HUES48 (cell line): ENCODE results near the gene RUNX3.

Experiments used
- H3K27ac ChIP-seq: one replicate; pipeline ENCODE4 v1.7.0; 2013; ENCODE audit warnings: low read depth, low read length, inconsistent platforms
- H3K27me3 ChIP-seq: 2 replicates; pipeline ENCODE4 v1.6.1; 2013; ENCODE audit warnings: mild to moderate bottlenecking, low read length; ENCODE audit not compliant: control insufficient read depth, insufficient read depth
- H3K36me3 ChIP-seq: 2 replicates; pipeline ENCODE4 v1.6.1; 2013; ENCODE audit warnings: low read length; ENCODE audit not compliant: control insufficient read depth, insufficient read depth
- H3K4me1 ChIP-seq: 2 replicates; pipeline ENCODE4 v1.6.1; 2013; ENCODE audit warnings: mild to moderate bottlenecking, low read length; ENCODE audit not compliant: control insufficient read depth, insufficient read depth
- H3K4me3 ChIP-seq: 2 replicates; pipeline ENCODE4 v1.5.1; 2013; ENCODE audit warnings: mild to moderate bottlenecking, low read depth, low read length
- H3K9ac ChIP-seq: 2 replicates; pipeline ENCODE4 v1.6.1; 2013; ENCODE audit warnings: mild to moderate bottlenecking, low read depth, low read length, moderate library complexity
- H3K9me3 ChIP-seq: 2 replicates; pipeline ENCODE4 v1.6.1; 2013; ENCODE audit warnings: low read length; ENCODE audit not compliant: control insufficient read depth, insufficient read depth

Gene RUNX3

GRCh38 chr1:24870551-24871195 is 59.4 kb downstream of the RUNX3 start:
- Histone ChIP-seq H3K9me3 (no peaks in the 10 kb centered on the region), H3K27ac (no peak overlapping the region), H3K9ac (no peak overlapping the region), H3K4me3 (no peak overlapping the region), H3K27me3 (no peaks in the 10 kb centered on the region), H3K4me1 (peaks cover 8% of the 10 kb centered on the region; the same call in 1 of the 2 replicates), H3K36me3 (no peaks in the 10 kb centered on the region)

DNA sequence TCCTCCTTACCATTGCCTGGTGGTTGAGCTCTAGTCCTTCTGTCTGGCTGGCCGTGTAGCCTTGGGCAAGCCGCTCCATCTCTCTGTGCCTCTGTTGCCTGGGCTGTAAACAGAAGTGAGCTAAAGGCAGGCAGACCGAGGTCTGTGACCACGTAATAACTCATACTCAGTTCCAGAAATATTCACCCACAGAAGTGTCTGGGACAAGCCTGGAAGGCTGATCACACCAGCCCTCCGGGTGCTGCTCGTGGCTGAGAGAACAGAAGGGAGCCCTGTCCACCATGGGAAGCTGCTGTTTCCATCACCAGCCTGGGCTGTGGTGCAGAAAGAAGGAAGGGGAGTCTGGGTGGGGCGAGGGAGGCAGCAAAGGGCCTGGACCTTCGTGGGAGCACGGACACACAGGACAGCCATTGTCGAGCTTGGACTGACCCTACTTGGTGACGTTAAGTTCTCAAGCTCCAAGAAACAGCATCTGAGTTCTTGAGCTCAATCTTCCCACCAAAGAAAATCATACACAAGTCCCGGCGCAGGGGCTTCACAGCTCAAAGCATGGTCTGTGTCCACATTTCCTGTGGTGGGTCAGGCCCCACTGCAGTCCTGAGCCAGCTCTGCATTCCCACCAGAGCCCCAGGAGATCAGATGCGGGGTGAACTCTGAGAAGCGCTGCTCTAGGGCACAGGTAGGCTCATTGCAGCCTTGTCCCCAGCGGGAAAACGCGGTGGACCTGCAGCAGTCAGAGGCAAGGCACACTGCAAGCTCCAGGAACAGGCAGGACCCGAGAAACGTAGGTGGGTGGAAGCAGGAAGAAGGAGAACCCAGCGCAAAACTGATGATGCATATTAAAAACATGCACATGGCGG is 61.8 kb downstream of the RUNX3 start:
- Histone ChIP-seq H3K27me3 (no peaks in the 10 kb centered on the region), H3K4me1 (peaks cover 6% of the 10 kb centered on the region; the same call in 1 of the 2 replicates), H3K9ac (no peak overlapping the region), H3K27ac (no peak overlapping the region), H3K9me3 (no peaks in the 10 kb centered on the region), H3K36me3 (no peaks in the 10 kb centered on the region), H3K4me3 (no peak overlapping the region)

GRCh38 chr1:24867084-24867870 is 62.8 kb downstream of the RUNX3 start:
- Histone ChIP-seq H3K27me3 (no peaks in the 10 kb centered on the region), H3K9me3 (no peaks in the 10 kb centered on the region), H3K9ac (no peak overlapping the region), H3K4me1 (peaks cover 10% of the 10 kb centered on the region; the same call in 1 of the 2 replicates), H3K27ac (no peak overlapping the region), H3K4me3 (no peak overlapping the region), H3K36me3 (no peaks in the 10 kb centered on the region)

DNA sequence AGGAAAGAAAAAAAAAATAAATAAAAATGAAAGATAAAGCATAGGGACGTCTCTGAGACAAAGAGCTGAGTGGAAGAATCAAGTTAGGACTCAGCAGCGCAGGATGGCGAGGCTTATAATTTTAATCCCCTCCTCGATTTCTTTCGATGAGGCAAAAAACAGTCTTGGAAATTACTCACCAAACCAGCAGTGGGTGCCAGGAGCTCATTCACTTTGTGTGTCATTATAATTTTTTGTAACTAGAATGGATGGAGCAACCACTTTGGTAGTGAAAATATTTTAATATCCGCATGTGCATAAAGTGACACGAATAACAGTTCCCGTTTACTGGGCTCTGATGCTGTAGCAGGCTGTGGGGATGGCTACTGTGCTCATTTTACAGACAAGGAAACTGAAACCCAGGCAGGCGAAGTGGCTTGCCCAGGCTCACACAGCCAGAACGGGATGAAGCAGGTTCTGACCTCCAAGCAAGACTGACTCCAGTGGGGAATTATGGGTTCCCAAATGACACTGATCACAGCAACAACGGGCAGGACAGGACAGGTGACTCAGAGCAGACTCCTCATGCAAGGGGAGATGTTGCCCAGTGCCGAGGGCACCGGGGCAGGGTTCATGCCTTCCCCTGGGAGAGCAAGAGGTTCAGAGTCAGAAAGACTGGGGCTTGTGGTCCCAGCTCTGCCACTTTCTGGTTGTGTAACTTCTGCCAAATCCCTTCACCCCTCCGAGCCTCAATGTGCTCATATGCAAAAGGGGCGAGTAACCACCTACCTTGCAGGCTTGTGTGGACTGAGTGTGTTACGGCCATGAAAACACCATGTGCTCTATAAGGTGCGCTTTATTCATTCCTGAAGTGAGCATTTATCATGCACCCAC is 63.6 kb downstream of the RUNX3 start:
- Histone ChIP-seq H3K4me3 (no peak overlapping the region), H3K27ac (no peak overlapping the region), H3K9me3 (no peaks in the 10 kb centered on the region), H3K9ac (no peak overlapping the region), H3K27me3 (no peaks in the 10 kb centered on the region), H3K4me1 (peaks cover 14% of the 10 kb centered on the region; the same call in 1 of the 2 replicates), H3K36me3 (no peaks in the 10 kb centered on the region)

DNA sequence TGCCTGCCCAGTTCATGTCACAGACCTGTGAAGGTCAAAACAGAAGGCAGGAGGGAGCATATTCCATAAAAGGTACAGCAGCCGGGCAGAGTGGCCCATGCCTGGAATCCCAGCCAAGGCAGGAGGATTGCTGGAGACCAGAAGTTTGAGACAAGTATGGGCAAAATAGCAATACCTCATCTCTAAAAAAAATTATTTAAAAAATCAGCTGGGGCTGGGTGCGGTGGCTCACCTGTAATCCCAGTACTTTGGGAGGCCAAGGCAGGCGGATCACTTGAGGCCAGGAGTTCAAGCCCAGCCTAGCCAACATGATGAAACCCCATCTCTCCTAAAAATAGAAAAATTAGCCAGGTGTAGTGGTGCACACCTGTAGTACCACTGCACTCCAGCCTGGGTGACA is 64.5 kb downstream of the RUNX3 start:
- no peak overlapping the region for H3K27ac ChIP-seq
- H3K4me3 ChIP-seq, result no peak overlapping the region
- H3K9me3 ChIP-seq, result no peaks in the 10 kb centered on the region

GRCh38 chr1:24865168-24865567 is 64.9 kb downstream of the RUNX3 start:
- Histone ChIP-seq H3K9me3 (no peaks in the 10 kb centered on the region), H3K4me1 (peaks cover 14% of the 10 kb centered on the region; the same call in 1 of the 2 replicates), H3K27me3 (no peaks in the 10 kb centered on the region), H3K4me3 (no peak overlapping the region), H3K36me3 (no peaks in the 10 kb centered on the region), H3K27ac (no peak overlapping the region), H3K9ac (no peak overlapping the region)

More for the DNA sequence above, 64.5 kb downstream of the RUNX3 start:
- no peaks in the 10 kb centered on the region for H3K27me3 ChIP-seq
- H3K9ac ChIP-seq, result no peak overlapping the region
- no peaks in the 10 kb centered on the region for H3K36me3 ChIP-seq
- peaks cover 14% of the 10 kb centered on the region; the same call in 1 of the 2 replicates for H3K4me1 ChIP-seq

- Histone ChIP-seq H3K27me3 (no peaks in the 10 kb centered on the region), H3K36me3 (no peaks in the 10 kb centered on the region), H3K4me1 (peaks cover 14% of the 10 kb centered on the region; the same call in 1 of the 2 replicates), H3K9me3 (no peaks in the 10 kb centered on the region), H3K27ac (no peak overlapping the region), H3K4me3 (no peak overlapping the region), H3K9ac (no peak overlapping the region)
Observed at GRCh38 chr1:24864370-24864777, 65.7 kb downstream of the RUNX3 start.

- no peaks in the 10 kb centered on the region for H3K27me3 ChIP-seq
- H3K9ac ChIP-seq, result no peak overlapping the region
Observed at GRCh38 chr1:24862775-24863483, 67.1 kb downstream of the RUNX3 start.

GRCh38 chr1:24861821-24862727 is 68.0 kb downstream of the RUNX3 start:
- Histone ChIP-seq H3K4me1 (peaks cover 14% of the 10 kb centered on the region; the same call in 1 of the 2 replicates), H3K36me3 (no peaks in the 10 kb centered on the region), H3K9ac (no peak overlapping the region), H3K27me3 (no peaks in the 10 kb centered on the region), H3K27ac (no peak overlapping the region), H3K4me3 (no peak overlapping the region), H3K9me3 (no peaks in the 10 kb centered on the region)

More at GRCh38 chr1:24862775-24863483, 67.1 kb downstream of the RUNX3 start:
- H3K9me3 ChIP-seq, result no peaks in the 10 kb centered on the region
- no peak overlapping the region for H3K4me3 ChIP-seq
- no peaks in the 10 kb centered on the region for H3K36me3 ChIP-seq
- H3K4me1 ChIP-seq, result peaks cover 14% of the 10 kb centered on the region; the same call in 1 of the 2 replicates
- no peak overlapping the region for H3K27ac ChIP-seq
